Activated CD8-positive, alpha-beta T cell treated with anti-CD3 and anti-CD28 coated beads for 36 hours (primary cell): ENCODE results near the gene KIAA0513. TPM values are rescaled to one million over a fixed set of nuclear protein-coding genes. Genes with fewer than 3 reads are reported as not detected.

Experiments
- ATAC-seq: fragments of 200-7000 bp; cut with Tn5 transposase; one replicate; pipeline ENCODE4 v1.10.0; 2021; ENCODE audit warnings: mild to moderate bottlenecking, moderate library complexity
- CTCF ChIA-PET: fragments of 350-600 bp; sonication (Branson Sonifier 250); formaldehyde crosslinking; loops from one replicate; lab custom pipeline; 2021; ENCODE audit warnings: antibody characterized with exemption; lab: Charles Lee
- POLR2A ChIA-PET: fragments of 350-600 bp; sonication (Branson Sonifier 250); formaldehyde crosslinking; loops from one replicate; lab custom pipeline; 2021; ENCODE audit warnings: antibody characterized with exemption; lab: Charles Lee
- DNase-seq: peaks from one replicate; pipeline ENCODE4 v3.0.0-alpha.2; 2020
- H3K27ac Mint-ChIP-seq: one replicate; pipeline ENCODE4 v1.8.0; 2021; ENCODE audit warnings: mild to moderate bottlenecking, mixed read lengths
- H3K27me3 Mint-ChIP-seq: one replicate; pipeline ENCODE4 v1.8.0; 2021; ENCODE audit warnings: mixed read lengths
- H3K36me3 Mint-ChIP-seq: one replicate; pipeline ENCODE4 v1.8.0; 2021; ENCODE audit warnings: low read depth, mixed read lengths
- H3K4me1 Mint-ChIP-seq: one replicate; pipeline ENCODE4 v1.8.0; 2021; ENCODE audit warnings: low read depth, mixed read lengths
- H3K4me3 Mint-ChIP-seq: one replicate; pipeline ENCODE4 v1.8.0; 2021; ENCODE audit warnings: mild to moderate bottlenecking, moderate library complexity, mixed read lengths
- H3K9me3 Mint-ChIP-seq: one replicate; pipeline ENCODE4 v1.8.0; 2021; ENCODE audit warnings: mixed read lengths
- intact Hi-C: fragments of 100-400 bp; cut with micrococcal nuclease; formaldehyde crosslinking; loops from one replicate; pipeline ENCODE4 v1.10.0; 2022
- total RNA-seq, 2 experiments: library from RNA; stranded (reverse); gene quantifications; one replicate each; pipeline ENCODE4 v1.2.3, GENCODE V29; 2021
- TF ChIP-seq, protein P1 (sequence below): fragments of 200-600 bp; IDR thresholded peaks from one replicate; pipeline ENCODE4 v1.8.0; 2022; ENCODE audit warnings: antibody characterized with exemption, mild to moderate bottlenecking

KIAA0513 gene
- total RNA-seq, 2 experiments from 2014 or later: 3.9 to 5.3 TPM

DNA sequence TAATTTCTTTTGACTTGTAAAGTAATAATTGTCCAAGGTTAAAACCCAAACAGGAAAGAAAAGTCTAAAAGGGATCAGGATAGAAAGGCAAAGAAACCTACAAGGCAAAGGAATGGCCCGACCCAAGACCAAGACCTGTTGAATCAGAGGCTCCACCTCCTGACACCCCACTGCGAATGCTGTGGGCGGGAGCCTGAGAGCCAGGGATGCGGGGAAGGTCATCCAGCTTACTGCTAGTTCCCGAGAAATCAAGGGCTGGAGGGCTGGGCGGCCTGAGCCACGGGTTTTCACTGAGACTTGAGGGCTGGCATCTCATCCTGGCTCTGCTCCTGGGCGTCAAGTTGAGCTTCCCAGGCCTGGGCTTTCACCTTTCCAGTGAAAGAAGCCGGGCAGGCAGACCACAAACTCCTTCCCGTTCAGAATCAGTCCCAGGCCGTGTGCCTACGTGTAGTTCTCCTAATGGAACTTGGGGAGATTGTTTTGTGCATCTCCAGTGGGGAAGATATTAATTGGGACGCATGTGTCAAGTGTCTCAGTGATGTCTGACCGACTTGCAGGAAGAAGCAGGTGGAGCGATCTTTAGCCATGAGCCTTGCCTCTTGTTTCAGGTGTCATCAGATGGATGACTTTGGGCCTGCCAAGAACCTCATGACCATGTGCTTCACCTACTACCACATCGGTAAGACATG lies 47.8 kb downstream of the KIAA0513 start:
- Mint-ChIP-seq H3K36me3 (peaks cover 4% of the 10 kb centered on the region), H3K4me1 (no peaks in the 10 kb centered on the region), H3K27ac (no peak overlapping the region), H3K9me3 (no peaks in the 10 kb centered on the region), H3K27me3 (no peaks in the 10 kb centered on the region), H3K4me3 (no peak overlapping the region)
- DNase-seq (no peak), ATAC-seq (no peak)
- intact Hi-C loops: no loop called here
- ChIA-PET CTCF (interaction anchor here (0.9 to 1.4 kb wide), 3 partner anchors 10 to 337 kb away, joined by 3 to 6 read pairs (median 4); no protein-coding TSS in a partner anchor), POLR2A (interaction anchor here (1.4 to 1.7 kb wide), 2 partner anchors 11 to 19 kb away, joined by 3 to 4 read pairs; no protein-coding TSS in a partner anchor)
- TF ChIP-seq, protein P1, sequence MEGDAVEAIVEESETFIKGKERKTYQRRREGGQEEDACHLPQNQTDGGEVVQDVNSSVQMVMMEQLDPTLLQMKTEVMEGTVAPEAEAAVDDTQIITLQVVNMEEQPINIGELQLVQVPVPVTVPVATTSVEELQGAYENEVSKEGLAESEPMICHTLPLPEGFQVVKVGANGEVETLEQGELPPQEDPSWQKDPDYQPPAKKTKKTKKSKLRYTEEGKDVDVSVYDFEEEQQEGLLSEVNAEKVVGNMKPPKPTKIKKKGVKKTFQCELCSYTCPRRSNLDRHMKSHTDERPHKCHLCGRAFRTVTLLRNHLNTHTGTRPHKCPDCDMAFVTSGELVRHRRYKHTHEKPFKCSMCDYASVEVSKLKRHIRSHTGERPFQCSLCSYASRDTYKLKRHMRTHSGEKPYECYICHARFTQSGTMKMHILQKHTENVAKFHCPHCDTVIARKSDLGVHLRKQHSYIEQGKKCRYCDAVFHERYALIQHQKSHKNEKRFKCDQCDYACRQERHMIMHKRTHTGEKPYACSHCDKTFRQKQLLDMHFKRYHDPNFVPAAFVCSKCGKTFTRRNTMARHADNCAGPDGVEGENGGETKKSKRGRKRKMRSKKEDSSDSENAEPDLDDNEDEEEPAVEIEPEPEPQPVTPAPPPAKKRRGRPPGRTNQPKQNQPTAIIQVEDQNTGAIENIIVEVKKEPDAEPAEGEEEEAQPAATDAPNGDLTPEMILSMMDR: no peak

DNA sequence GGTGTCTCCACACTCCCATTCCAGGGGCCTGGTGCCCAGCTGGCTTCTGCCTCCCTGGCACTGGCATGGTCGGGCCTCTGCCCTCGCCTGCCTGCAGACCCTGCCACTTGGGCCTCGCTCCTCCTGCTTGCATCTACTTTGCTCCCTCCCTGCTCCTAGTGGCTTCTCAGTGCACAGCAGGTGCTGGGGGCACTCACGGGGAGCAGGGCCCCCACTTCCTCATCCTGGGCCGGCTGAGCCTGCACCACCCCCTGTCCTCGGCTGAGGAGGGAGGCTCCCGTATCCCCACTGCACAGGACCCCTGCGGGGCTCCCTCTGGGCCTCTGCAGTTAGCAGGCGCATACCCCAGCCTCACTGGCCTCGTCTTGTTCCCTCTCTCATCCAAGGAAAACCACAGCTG lies 49.4 kb downstream of the KIAA0513 start:
- no peak overlapping the region for H3K27ac Mint-ChIP-seq
- no peak overlapping the region for H3K4me3 Mint-ChIP-seq
- no peaks in the 10 kb centered on the region for H3K36me3 Mint-ChIP-seq
- TF ChIP-seq, protein P1: no peak
- H3K27me3 Mint-ChIP-seq: no peaks in the 10 kb centered on the region
- ChIA-PET CTCF (interaction anchor here (0.9 kb wide), 1 partner anchor 15 kb away, joined by 4 read pairs; no protein-coding TSS in a partner anchor), POLR2A (no interaction called here)
- DNase-seq (no peak), ATAC-seq (no peak)
- no peaks in the 10 kb centered on the region for H3K9me3 Mint-ChIP-seq
- no peaks in the 10 kb centered on the region for H3K4me1 Mint-ChIP-seq
- intact Hi-C loops: no loop called here

DNA sequence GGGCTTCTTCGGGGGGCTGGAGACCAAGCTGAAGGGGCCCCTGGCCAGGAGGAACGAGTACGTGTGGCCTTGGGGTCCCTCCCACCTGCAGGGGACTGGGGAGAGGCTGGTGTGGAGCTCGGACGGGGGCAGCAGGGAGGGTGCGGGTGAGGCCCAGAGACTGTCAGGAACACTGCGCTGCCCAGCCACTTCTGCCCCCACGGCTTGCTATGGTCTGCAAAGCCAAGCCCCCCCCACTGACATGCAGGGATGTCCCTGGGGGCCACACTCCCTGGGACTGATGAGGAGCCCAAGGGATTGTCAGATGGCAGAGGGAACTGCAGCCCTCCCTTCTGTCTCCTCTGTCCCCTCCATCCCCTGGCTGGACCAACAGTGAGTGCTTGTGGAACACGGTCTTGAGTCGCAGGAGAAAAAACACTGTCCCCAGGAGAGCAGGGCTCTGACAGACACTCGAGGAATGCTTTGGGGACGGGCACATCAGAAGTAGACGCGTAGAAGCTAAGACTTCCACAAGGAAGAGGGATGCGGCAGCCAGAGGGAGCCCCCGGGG lies 50.1 kb downstream of the KIAA0513 start:
- Mint-ChIP-seq H3K27ac (no peak overlapping the region), H3K4me3 (no peak overlapping the region), H3K36me3 (no peaks in the 10 kb centered on the region), H3K9me3 (no peaks in the 10 kb centered on the region), H3K4me1 (peaks cover 2% of the 10 kb centered on the region), H3K27me3 (no peaks in the 10 kb centered on the region)
- DNase-seq: no peak
- ChIA-PET POLR2A (no interaction called here), CTCF (interaction anchor here (0.9 to 1.2 kb wide), 2 partner anchors 9 to 16 kb away, joined by 3 to 4 read pairs; no protein-coding TSS in a partner anchor)
- intact Hi-C loops: no loop called here
- ATAC-seq: no peak
- TF ChIP-seq, protein P1: no peak

DNA sequence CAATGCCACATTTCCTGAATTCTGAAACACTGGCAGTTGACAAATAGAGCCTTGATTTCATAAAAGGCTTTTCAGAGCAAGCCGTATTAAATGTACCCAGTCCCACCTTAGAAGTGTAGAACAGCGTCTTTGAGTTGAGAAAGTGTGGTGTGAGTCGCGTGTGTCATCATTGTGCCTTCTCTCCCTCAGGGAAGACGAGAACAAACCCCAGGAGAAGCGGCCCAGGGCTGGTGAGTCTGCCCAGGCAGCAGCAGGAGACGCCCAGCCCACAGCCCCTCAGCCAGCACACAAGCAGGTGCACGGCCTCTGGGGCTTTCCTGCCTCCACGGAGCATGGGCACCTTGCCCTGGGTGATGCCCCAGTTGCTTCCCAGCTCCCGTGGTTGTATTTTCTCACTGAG lies 50.6 kb downstream of the KIAA0513 start:
- ATAC-seq (no peak), DNase-seq (no peak)
- peaks cover 6% of the 10 kb centered on the region for H3K4me1 Mint-ChIP-seq
- intact Hi-C loops: no loop called here
- H3K27ac Mint-ChIP-seq: no peak overlapping the region
- H3K27me3 Mint-ChIP-seq: no peaks in the 10 kb centered on the region
- H3K9me3 Mint-ChIP-seq: no peaks in the 10 kb centered on the region
- TF ChIP-seq, protein P1: no peak
- CTCF ChIA-PET: interaction anchor here (1.2 kb wide), 1 partner anchor 8 kb away, joined by 3 read pairs; no protein-coding TSS in a partner anchor
- no peaks in the 10 kb centered on the region for H3K36me3 Mint-ChIP-seq
- POLR2A ChIA-PET: no interaction called here
- no peak overlapping the region for H3K4me3 Mint-ChIP-seq

DNA sequence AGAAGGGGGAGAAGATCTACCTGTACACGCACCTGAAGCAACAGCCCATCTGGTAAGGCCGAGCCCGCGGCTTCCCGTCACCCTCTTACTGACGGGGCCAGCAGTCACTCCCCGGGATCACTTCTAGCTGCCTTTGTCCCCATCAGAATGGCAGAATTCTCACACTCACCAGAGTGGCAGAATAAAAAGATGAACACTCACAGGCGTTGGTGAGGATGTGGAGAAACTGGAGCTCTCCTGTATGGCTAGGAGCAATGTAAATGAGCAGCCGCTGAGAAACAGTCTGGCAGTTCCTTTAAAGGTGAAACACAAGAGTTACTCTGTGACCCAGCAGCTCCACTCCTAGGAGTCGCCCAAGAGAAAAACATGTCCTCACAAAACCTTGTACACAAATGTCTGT lies 51.4 kb downstream of the KIAA0513 start:
- H3K4me3 Mint-ChIP-seq: no peak overlapping the region
- CTCF ChIA-PET: interaction anchor here (1.4 kb wide), 1 partner anchor 108 kb away, joined by 3 read pairs; no protein-coding TSS in a partner anchor
- TF ChIP-seq, protein P1: no peak
- no peak overlapping the region for H3K27ac Mint-ChIP-seq
- H3K4me1 Mint-ChIP-seq: peaks cover 12% of the 10 kb centered on the region
- POLR2A ChIA-PET: interaction anchor here (1.1 kb wide), 1 partner anchor 14 kb away, joined by 3 read pairs; no protein-coding TSS in a partner anchor
- DNase-seq (no peak), ATAC-seq (no peak)
- intact Hi-C loops: no loop called here
- no peaks in the 10 kb centered on the region for H3K9me3 Mint-ChIP-seq
- no peaks in the 10 kb centered on the region for H3K36me3 Mint-ChIP-seq
- H3K27me3 Mint-ChIP-seq: no peaks in the 10 kb centered on the region
